ENCODE results near the gene TMEM200C. TPM values are rescaled to one million over a fixed set of nuclear protein-coding genes. Genes with fewer than 3 reads are reported as not detected.

The TMEM200C gene
- total and polyA plus RNA-seq, 2 donors (not counting 3 experiments of a cell fraction or from before 2014, with no cell fraction given) = 0.07 TPM; not detected in 1

DNA sequence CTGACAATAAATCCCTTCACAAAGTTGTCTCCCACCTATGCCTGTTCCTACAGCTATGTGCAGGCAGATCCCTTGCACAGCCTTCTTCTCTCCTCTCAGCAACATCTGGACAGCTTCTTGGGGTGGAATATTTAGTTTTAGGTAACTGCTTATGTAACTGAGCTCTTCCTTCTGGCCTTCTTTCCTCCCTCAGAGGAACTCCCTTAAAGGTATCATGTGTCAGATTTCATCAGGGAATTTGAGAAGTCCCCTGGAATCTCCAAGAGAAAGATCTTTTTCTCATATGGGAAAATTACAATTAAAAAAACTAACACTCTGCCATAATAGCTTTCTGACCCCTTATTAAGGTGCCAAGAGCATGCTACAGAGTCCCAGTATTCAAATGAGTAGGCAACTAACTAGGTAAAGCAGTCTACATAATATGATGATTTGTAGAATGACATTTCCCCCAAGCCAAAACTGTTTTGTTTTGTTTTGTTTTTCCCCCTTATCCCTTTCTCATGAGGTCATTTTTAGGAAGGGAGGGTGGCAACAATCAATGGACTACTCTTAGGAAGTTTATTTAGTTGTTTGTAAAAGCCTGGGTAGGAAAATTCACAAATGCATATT is 2.4 kb downstream of the TMEM200C start:
- Histone ChIP-seq H3K79me2 (ENCODE audit: control insufficient read depth, insufficient read depth, low read length) (no peaks in the 10 kb centered on the region), H3K4me2 (ENCODE audit: insufficient read depth, low read length) (no peak overlapping the region), H3K27ac (ENCODE audit: insufficient read depth, low read depth, low read length) (no peak overlapping the region), H3K9ac (replicated peaks; ENCODE audit: extremely low read depth, insufficient read depth, low read length) (no peak overlapping the region), H2AFZ (ENCODE audit: low read depth, low read length) (no peak overlapping the region), H3K27me3 (ENCODE audit: control insufficient read depth in 2 of 2, insufficient read depth in 2 of 2, low read length in 2 of 2) (peaks cover 56 to 76% of the 10 kb centered on the region in 2 experiments), H3K9me3 (replicated peaks; ENCODE audit: control insufficient read depth, insufficient read depth, low read length) (no peaks in the 10 kb centered on the region), H3K9me1 (replicated peaks; ENCODE audit: control insufficient read depth, extremely low read depth, insufficient read depth, low read length) (no peaks in the 10 kb centered on the region), H4K20me1 (replicated peaks; ENCODE audit: control insufficient read depth, extremely low read depth, insufficient read depth, low read length) (no peaks in the 10 kb centered on the region), H3K36me3 (ENCODE audit: control insufficient read depth in 2 of 2, extremely low read depth in 1 of 2, insufficient read depth in 2 of 2, low read length in 2 of 2) (no peaks in the 10 kb centered on the region), H3K4me3 (replicated peaks in 1 of 3; ENCODE audit: insufficient read depth in 1 of 3, low read depth in 1 of 3, low read length in 3 of 3) (no peak overlapping the region), H3K4me1 (ENCODE audit: control insufficient read depth, extremely low read depth, insufficient read depth, low read length) (peaks cover 3% of the 10 kb centered on the region)
- POLR2A ChIA-PET = no interaction called here
- intact Hi-C loops (cut with micrococcal nuclease) (loop anchor here (5.0 kb wide), 1 partner anchor 164 kb away; no protein-coding TSS in a partner anchor), dilution Hi-C loops (cut with MboI; ENCODE audit: extremely low pct_ligation_motif_present, low sequenced_read_pairs) (no loop called here)
- TF ChIP-seq, protein P1, sequence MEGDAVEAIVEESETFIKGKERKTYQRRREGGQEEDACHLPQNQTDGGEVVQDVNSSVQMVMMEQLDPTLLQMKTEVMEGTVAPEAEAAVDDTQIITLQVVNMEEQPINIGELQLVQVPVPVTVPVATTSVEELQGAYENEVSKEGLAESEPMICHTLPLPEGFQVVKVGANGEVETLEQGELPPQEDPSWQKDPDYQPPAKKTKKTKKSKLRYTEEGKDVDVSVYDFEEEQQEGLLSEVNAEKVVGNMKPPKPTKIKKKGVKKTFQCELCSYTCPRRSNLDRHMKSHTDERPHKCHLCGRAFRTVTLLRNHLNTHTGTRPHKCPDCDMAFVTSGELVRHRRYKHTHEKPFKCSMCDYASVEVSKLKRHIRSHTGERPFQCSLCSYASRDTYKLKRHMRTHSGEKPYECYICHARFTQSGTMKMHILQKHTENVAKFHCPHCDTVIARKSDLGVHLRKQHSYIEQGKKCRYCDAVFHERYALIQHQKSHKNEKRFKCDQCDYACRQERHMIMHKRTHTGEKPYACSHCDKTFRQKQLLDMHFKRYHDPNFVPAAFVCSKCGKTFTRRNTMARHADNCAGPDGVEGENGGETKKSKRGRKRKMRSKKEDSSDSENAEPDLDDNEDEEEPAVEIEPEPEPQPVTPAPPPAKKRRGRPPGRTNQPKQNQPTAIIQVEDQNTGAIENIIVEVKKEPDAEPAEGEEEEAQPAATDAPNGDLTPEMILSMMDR (IDR thresholded peaks at IDR 0.05; ENCODE audit: extremely low read depth in 1 of 2, insufficient read depth in 1 of 2, low read depth in 1 of 2, low read length in 2 of 2) = no peak
- TF ChIP-seq GATA2 (IDR thresholded peaks at IDR 0.05; ENCODE audit: insufficient read depth, insufficient read length, low read depth, low read length) (no peak), FOS (IDR thresholded peaks at IDR 0.05; ENCODE audit: borderline replicate concordance, insufficient read depth, low read length) (no peak), EZH2 (IDR thresholded peaks at IDR 0.05; ENCODE audit: borderline replicate concordance, low read depth, low read length, severe bottlenecking) (no peak), MYC (IDR thresholded peaks at IDR 0.05; ENCODE audit: low read depth, low read length) (no peak), POLR2AphosphoS5 (IDR thresholded peaks at IDR 0.05; ENCODE audit: insufficient read depth, low read depth, low read length) (no peak), JUN (IDR thresholded peaks at IDR 0.05; ENCODE audit: borderline replicate concordance, insufficient read depth, insufficient read length, low read depth) (no peak), POLR2A (IDR thresholded peaks at IDR 0.05; ENCODE audit: low read depth, low read length) (no peak)
- TF ChIP-seq, protein P2, sequence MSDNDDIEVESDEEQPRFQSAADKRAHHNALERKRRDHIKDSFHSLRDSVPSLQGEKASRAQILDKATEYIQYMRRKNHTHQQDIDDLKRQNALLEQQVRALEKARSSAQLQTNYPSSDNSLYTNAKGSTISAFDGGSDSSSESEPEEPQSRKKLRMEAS (IDR thresholded peaks at IDR 0.05; ENCODE audit: insufficient read depth, insufficient read length) = no peak
- FAIRE-seq (no peak), DNase-seq (ENCODE audit: low read depth, low spot score) (no peak)
- CTCF ChIA-PET = no interaction called here
- BruUV-seq (replicated peaks) = no TSS peak
